ENCODE data around the gene FOXD1. TPM values are rescaled to one million over a fixed set of nuclear protein-coding genes. Genes with fewer than 3 reads are reported as not detected.

Gene FOXD1
- total and polyA plus RNA-seq, 2 of the 4 experiments (the other 2 are of a cell fraction), result 3.2 to 23.1 TPM

- H4K20me1 ChIP-seq (ENCODE audit: insufficient read depth, low read length), result no peaks in the 10 kb centered on the region
- no peak overlapping the region for H2BK15ac ChIP-seq (ENCODE audit: low read depth, low read length)
- CTCF ChIA-PET, result no interaction called here
- in situ Hi-C loops (cut with MboI; ENCODE audit: low sequenced_read_pairs), result no loop called here
- dilution Hi-C loops (cut with HindIII; ENCODE audit: low sequenced_read_pairs, unreplicated experiment), result no loop called here
- H3K23ac ChIP-seq (ENCODE audit: low read depth, low read length), result no peak overlapping the region
- H3K4me2 ChIP-seq (ENCODE audit: low read depth, low read length), result no peak overlapping the region
- H4K5ac ChIP-seq (ENCODE audit: low read depth, low read length), result no peak overlapping the region
- DNase-seq (no peak), ATAC-seq (ENCODE audit: low read depth) (no peak)
- H3K4ac ChIP-seq (ENCODE audit: low read depth, low read length), result no peak overlapping the region
- H2BK120ac ChIP-seq (ENCODE audit: low read depth, low read length), result no peak overlapping the region
- TF ChIP-seq POLR2A (IDR thresholded peaks at IDR 0.05; ENCODE audit: low read depth, low read length) (no peak), NFE2L2 (IDR thresholded peaks at IDR 0.05; ENCODE audit: low read depth, low read length) (no peak), MAZ (IDR thresholded peaks at IDR 0.05; ENCODE audit: borderline replicate concordance, low read depth, low read length) (no peak), MAFK (IDR thresholded peaks at IDR 0.05; ENCODE audit: low read depth, low read length) (no peak), CTCF (conservative IDR thresholded peaks at IDR 0.05; ENCODE audit: low read depth, low read length) (no peak), CEBPB (IDR thresholded peaks at IDR 0.05; ENCODE audit: low read depth, low read length) (no peak), USF2 (IDR thresholded peaks at IDR 0.05; ENCODE audit: low read depth, low read length) (no peak), FOS (IDR thresholded peaks at IDR 0.05; ENCODE audit: low read depth, low read length) (no peak), RFX5 (IDR thresholded peaks at IDR 0.05; ENCODE audit: low read depth, low read length) (no peak), RAD21 (IDR thresholded peaks at IDR 0.05; ENCODE audit: low read length) (no peak), BHLHE40 (IDR thresholded peaks at IDR 0.05; ENCODE audit: low read depth, low read length) (no peak), CHD1 (IDR thresholded peaks at IDR 0.05; ENCODE audit: low read depth, low read length) (no peak), SMC3 (IDR thresholded peaks at IDR 0.05; ENCODE audit: low read depth, low read length) (no peak), RCOR1 (IDR thresholded peaks at IDR 0.05; ENCODE audit: insufficient replicate concordance, low read length) (no peak)
- no peak overlapping the region for H3K18ac ChIP-seq (ENCODE audit: low read depth, low read length)
- no peaks in the 10 kb centered on the region for H3K36me3 ChIP-seq (ENCODE audit: control insufficient read depth, insufficient read depth, low read length)
- no TSS peak for BruUV-seq (replicated peaks)
- peaks cover 5% of the 10 kb centered on the region; the same call in 1 of the 2 replicates for H3K27me3 ChIP-seq (ENCODE audit: control insufficient read depth, insufficient read depth, low read length)
- H4K91ac ChIP-seq (ENCODE audit: insufficient read depth, low read depth, low read length), result no peak overlapping the region
- no peak overlapping the region for H2BK20ac ChIP-seq (ENCODE audit: low read depth, low read length)
- no peaks in the 10 kb centered on the region for H3K9me3 ChIP-seq (ENCODE audit: control insufficient read depth, insufficient read depth, low read length)
- 0 out of 2 replicates have a peak, but pooled peaks cover 3% of the 10 kb centered on the region for H3K9me1 ChIP-seq (ENCODE audit: insufficient read depth, low read length)
- no CpG with 5 or more reads among the region's 1 CpG for WGBS, 2 experiments (ENCODE audit: extremely low coverage in 2 of 2, insufficient read length in 1 of 2)
- H3K14ac ChIP-seq (replicated peaks; ENCODE audit: low read depth, low read length), result no peak overlapping the region
- H4K8ac ChIP-seq (ENCODE audit: low read depth in 2 of 2, low read length in 2 of 2), result no peak overlapping the region
- no peaks in the 10 kb centered on the region for H3K79me1 ChIP-seq (ENCODE audit: low read depth in 1 of 2, low read length in 2 of 2)
- no peak overlapping the region for H3K56ac ChIP-seq (ENCODE audit: extremely low read depth, insufficient read depth, low read length)
- no peak overlapping the region for H3K9ac ChIP-seq (ENCODE audit: low read depth, low read length)
- no peak overlapping the region for H3K27ac ChIP-seq (ENCODE audit: insufficient read depth, low read length)
- H2BK5ac ChIP-seq (ENCODE audit: low read depth, low read length, poor library complexity, severe bottlenecking), result no peak overlapping the region
- H3K4me1 ChIP-seq (ENCODE audit: control insufficient read depth, insufficient read depth, low read length), result peaks cover 2% of the 10 kb centered on the region; the same call in 1 of the 2 replicates
- H2AK9ac ChIP-seq (replicated peaks; ENCODE audit: low read depth, low read length, poor library complexity), result no peak overlapping the region
- intact Hi-C loops (cut with micrococcal nuclease), result no loop called here
- no peak overlapping the region for H2AK5ac ChIP-seq (ENCODE audit: low read depth, low read length)
- no peak overlapping the region for H3K4me3 ChIP-seq (ENCODE audit: insufficient read depth, low read depth, low read length)
- H2AFZ ChIP-seq (replicated peaks; ENCODE audit: low read length, poor library complexity), result no peak overlapping the region
- POLR2A ChIA-PET (ENCODE audit: unreplicated experiment), result no interaction called here
Observed at GRCh38 chr5:73484511-73484910, 35.9 kb upstream of the FOXD1 start.

Data from IMR-90 (cell line).